ENCODE data around the gene DNAJC24. TPM values are rescaled to one million over a fixed set of nuclear protein-coding genes. Genes with fewer than 3 reads are reported as not detected.

DNAJC24 gene
- total and polyA plus RNA-seq, 4 donors, result 3.8 to 16.8 (median 6.2) TPM

GRCh38 chr11:31326470-31327148, 43.1 kb upstream of the DNAJC24 start:
- DNase-seq (ENCODE audit: low spot score), result no peak
- no peak overlapping the region for H3K27ac ChIP-seq (ENCODE audit: low read depth in 1 of 2, low read length in 2 of 2)
- H3K9ac ChIP-seq (ENCODE audit: low read depth in 1 of 2, low read length in 2 of 2), result no peak overlapping the region
- peaks cover 0 to 3% (median 0%) of the 10 kb centered on the region in 4 donors for H3K4me1 ChIP-seq (ENCODE audit: control insufficient read depth in 4 of 4, insufficient read depth in 4 of 4, low read length in 3 of 4)
- H3K27me3 ChIP-seq (ENCODE audit: control insufficient read depth in 4 of 4, insufficient read depth in 4 of 4, low read length in 3 of 4), result no peaks in the 10 kb centered on the region
- TF ChIP-seq REST (IDR thresholded peaks at IDR 0.05) (no peak), HNF4A (conservative IDR thresholded peaks at IDR 0.05) (no peak), JUND (IDR thresholded peaks at IDR 0.05) (no peak), ATF3 (IDR thresholded peaks at IDR 0.05) (no peak), MAX (IDR thresholded peaks at IDR 0.05) (no peak), TAF1 (conservative IDR thresholded peaks at IDR 0.05) (no peak)
- H3K36me3 ChIP-seq (ENCODE audit: control insufficient read depth in 4 of 4, insufficient read depth in 3 of 4, low read depth in 1 of 4, low read length in 3 of 4), result no peaks in the 10 kb centered on the region
- WGBS, result 40% methylated on average over 2 of the region's 2 CpGs
- H3K9me3 ChIP-seq (ENCODE audit: control insufficient read depth in 4 of 4, low read length in 3 of 4), result no peaks in the 10 kb centered on the region
- no peak overlapping the region for H3K4me3 ChIP-seq (ENCODE audit: low read depth in 1 of 3, low read length in 3 of 3)

- H3K27ac ChIP-seq (ENCODE audit: low read depth in 1 of 2, low read length in 2 of 2), result no peak overlapping the region
- no peak for DNase-seq (ENCODE audit: low spot score)
Observed at GRCh38 chr11:31327417-31327816, 42.2 kb upstream of the DNAJC24 start.

More at GRCh38 chr11:31327417-31327816, 42.2 kb upstream of the DNAJC24 start:
- no peak for TF ChIP-seq JUND (IDR thresholded peaks at IDR 0.05)
- no peak for TF ChIP-seq SP1 (IDR thresholded peaks at IDR 0.05)
- no peak for TF ChIP-seq FOXA1 (IDR thresholded peaks at IDR 0.05)
- no peak for TF ChIP-seq MAX (IDR thresholded peaks at IDR 0.05)
- TF ChIP-seq YY1 (IDR thresholded peaks at IDR 0.05), result no peak
- no peak for TF ChIP-seq CTCF (IDR thresholded peaks at IDR 0.05; ENCODE audit: low read depth, low read length, missing input control)
- TF ChIP-seq RAD21 (IDR thresholded peaks at IDR 0.05), result no peak
- no peak for TF ChIP-seq RXRA (IDR thresholded peaks at IDR 0.05)
- no peak for TF ChIP-seq TAF1 (conservative IDR thresholded peaks at IDR 0.05)
- no peak for TF ChIP-seq HNF4G (IDR thresholded peaks at IDR 0.05)
- no peak for TF ChIP-seq FOXA2 (IDR thresholded peaks at IDR 0.05)
- TF ChIP-seq HNF4A (conservative IDR thresholded peaks at IDR 0.05), result no peak
- TF ChIP-seq GABPA (IDR thresholded peaks at IDR 0.05 in 1 of 2, conservative IDR thresholded peaks at IDR 0.05 in 1 of 2), result no peak
- no peak for TF ChIP-seq EGR1 (IDR thresholded peaks at IDR 0.05; ENCODE audit: low read depth in 2 of 2)
- TF ChIP-seq ATF3 (IDR thresholded peaks at IDR 0.05), result no peak
- TF ChIP-seq NR2F2 (IDR thresholded peaks at IDR 0.05), result no peak
- no peak for TF ChIP-seq REST (IDR thresholded peaks at IDR 0.05)
- Histone ChIP-seq H3K9me3 (ENCODE audit: control insufficient read depth in 4 of 4, low read length in 3 of 4) (no peaks in the 10 kb centered on the region), H3K36me3 (ENCODE audit: control insufficient read depth in 4 of 4, insufficient read depth in 3 of 4, low read depth in 1 of 4, low read length in 3 of 4) (no peaks in the 10 kb centered on the region), H3K4me1 (ENCODE audit: control insufficient read depth in 4 of 4, insufficient read depth in 4 of 4, low read length in 3 of 4) (peaks cover 0 to 3% (median 0%) of the 10 kb centered on the region in 4 donors), H3K4me3 (ENCODE audit: low read depth in 1 of 3, low read length in 3 of 3) (no peak overlapping the region), H3K9ac (ENCODE audit: low read depth in 1 of 2, low read length in 2 of 2) (no peak overlapping the region), H3K27me3 (ENCODE audit: control insufficient read depth in 4 of 4, insufficient read depth in 4 of 4, low read length in 3 of 4) (no peaks in the 10 kb centered on the region)
- 96% methylated on average over 3 of the region's 3 CpGs for WGBS
